GM12865 (cell line): ENCODE data around the gene COL6A3.

Source experiments
- DNase-seq: peaks from one replicate; pipeline ENCODE4 v3.0.0; 2010; ENCODE audit warnings: low read depth
- H3K4me3 ChIP-seq: 2 replicates; pipeline ENCODE4 v1.5.1; 2011; ENCODE audit warnings: mild to moderate bottlenecking, low read depth, low read length, control low read depth
- TF ChIP-seq, protein P1 (sequence below): IDR thresholded peaks from 2 replicates; pipeline ENCODE4 v1.5.1; 2011; ENCODE audit warnings: low read length, control low read depth, low read depth, inconsistent platforms; ENCODE audit not compliant: insufficient read depth; ENCODE audit errors: missing control alignments

The COL6A3 gene

DNA sequence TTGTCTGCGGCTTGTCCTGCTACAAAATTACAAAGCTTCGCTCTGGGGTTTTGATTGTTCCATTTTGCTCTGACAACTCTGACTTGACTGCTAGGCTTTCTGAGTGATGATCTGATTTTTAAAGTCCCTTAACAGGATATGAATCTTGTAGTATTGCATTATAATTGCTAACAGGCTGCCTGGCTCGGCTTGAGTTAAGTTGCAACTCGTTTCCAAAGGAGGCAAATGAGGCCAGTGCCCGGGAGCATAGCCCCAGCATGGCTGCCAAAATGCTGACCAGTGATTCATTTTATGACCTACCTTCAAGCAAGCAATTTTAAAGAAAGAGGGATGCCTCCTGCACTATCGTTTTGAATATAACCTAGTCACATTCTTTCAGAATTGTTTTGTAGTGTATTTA is 135.4 kb downstream of the COL6A3 start:
- no peak for DNase-seq
- TF ChIP-seq, protein P1, sequence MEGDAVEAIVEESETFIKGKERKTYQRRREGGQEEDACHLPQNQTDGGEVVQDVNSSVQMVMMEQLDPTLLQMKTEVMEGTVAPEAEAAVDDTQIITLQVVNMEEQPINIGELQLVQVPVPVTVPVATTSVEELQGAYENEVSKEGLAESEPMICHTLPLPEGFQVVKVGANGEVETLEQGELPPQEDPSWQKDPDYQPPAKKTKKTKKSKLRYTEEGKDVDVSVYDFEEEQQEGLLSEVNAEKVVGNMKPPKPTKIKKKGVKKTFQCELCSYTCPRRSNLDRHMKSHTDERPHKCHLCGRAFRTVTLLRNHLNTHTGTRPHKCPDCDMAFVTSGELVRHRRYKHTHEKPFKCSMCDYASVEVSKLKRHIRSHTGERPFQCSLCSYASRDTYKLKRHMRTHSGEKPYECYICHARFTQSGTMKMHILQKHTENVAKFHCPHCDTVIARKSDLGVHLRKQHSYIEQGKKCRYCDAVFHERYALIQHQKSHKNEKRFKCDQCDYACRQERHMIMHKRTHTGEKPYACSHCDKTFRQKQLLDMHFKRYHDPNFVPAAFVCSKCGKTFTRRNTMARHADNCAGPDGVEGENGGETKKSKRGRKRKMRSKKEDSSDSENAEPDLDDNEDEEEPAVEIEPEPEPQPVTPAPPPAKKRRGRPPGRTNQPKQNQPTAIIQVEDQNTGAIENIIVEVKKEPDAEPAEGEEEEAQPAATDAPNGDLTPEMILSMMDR = no peak
- no peak overlapping the region for H3K4me3 ChIP-seq

DNA sequence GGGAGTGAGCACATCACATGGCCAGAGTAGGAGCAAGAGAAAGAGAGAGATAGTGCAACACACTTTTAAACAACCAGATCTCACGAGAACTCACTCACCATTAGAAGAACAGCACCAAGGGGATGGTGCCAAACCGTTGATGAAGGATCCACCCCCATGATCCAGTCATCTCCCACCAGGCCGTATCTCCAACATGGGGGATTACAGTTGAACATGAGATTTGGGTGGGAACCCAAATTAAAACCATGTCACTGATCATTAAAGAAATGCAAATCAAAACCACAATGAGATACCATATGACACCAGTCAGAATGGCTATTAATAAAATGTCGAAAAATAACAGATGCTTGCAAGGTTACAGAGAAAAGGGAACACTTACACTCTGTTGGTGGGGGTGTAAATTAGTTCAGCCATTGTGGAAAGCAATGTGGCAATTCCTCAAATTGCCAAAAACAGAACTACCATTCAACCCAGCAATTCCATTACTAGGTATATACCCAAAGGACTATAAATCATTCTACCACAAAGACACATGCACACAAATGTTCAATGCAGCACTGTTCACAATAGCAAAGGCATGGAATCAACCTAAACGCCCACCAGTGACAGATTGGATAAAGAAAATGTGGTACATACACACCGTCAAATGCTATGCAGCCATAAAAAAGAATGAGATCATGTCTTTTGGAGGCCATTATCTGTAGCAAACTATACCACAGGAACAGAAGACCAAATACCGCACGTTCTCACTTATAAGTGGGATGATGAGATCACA is 137.1 kb downstream of the COL6A3 start:
- TF ChIP-seq, protein P1 = no peak
- no peak for DNase-seq
- no peak overlapping the region for H3K4me3 ChIP-seq
